ENCODE measurements around the gene LRRC31.

LRRC31 gene

DNA sequence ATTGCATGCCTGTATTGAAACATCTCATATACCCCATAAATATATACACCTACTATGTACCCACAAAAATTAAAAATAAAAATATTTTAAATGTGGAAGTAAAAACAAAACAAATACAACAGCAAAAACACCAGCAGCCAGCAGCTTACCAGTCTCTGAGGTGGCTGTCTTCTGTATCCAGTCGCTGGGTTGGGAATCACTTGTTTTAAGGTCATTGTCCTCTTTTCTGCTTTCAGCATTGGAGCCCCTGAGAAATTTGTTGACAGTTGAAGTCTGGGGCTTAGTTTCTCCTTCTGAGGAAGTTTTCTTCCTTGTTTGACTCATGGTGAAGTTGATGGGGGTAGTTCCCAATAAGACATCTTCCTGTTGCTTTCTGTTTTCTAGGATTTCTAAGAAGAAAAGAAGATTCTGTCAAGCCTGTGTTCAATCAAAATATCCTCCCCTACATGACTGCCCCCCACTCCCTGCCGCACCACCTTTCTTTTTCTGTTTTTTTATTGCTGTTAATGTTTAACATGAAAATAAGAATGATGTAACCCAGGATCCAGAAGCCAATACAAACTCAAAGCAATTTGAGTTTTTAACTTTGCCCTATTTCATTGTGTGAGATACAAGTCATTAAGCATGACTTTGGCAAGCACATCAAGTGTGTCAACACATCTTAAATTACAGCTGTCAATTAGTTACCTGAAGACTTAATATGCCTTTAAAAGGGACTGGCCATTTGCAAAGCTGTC lies at the start of gene LRRC31:
Gene LRRC31, minus strand, starts transcription at position 452 of the 737 bp plus-strand sequence. Its CDS starts 128 bp downstream, at position 324.
- DNase-seq (ENCODE audit: low spot score) = no peak

DNA sequence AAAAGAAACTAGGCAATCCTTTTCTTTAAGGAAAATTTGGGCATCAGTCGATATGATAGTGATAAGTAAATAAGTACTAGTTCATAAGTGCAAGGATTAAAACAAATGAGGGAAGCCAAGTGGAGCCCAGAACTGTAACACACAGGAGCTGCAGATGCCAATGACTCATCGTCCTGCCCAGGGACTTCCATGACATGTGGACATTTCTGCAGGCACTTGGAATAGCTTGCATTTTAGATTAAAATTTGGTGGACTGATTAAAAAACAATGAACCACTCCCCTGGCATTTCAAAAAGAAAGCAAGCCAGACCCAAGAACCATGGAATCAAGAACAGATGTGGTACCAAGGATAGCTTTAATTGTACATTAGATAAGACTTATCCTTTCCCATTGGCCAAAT lies 44.6 kb upstream of the LRRC31 start:
- no peak for DNase-seq (ENCODE audit: low spot score)

DNA sequence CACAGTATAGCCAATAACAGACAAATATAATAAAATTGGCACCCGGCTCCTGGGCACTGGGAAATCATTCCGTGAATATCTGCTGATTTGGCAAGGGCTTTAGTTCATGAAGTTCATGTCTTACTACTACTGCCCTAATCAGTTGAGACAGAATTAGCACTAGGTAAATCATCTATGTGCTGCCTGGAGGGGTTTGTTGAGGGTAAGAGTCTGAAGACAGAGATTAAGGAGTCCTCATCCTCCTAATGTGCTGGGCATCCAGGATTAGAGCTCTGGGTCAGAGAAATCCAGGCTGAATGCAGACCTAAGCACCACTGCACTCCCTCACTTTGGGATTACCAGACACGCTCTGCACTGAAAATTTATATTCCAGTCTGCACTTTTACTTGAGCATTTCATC lies 43.6 kb upstream of the LRRC31 start:
- DNase-seq (ENCODE audit: low spot score) = no peak

- DNase-seq (ENCODE audit: low spot score) = no peak
Observed at GRCh38 chr3:169911272-169911671, 41.5 kb upstream of the LRRC31 start, which contains the start of gene SAMD7. Gene SAMD7 (plus strand): TSS chr3:169911572. CDS start chr3:169919499, 7,927 bp downstream.

DNA sequence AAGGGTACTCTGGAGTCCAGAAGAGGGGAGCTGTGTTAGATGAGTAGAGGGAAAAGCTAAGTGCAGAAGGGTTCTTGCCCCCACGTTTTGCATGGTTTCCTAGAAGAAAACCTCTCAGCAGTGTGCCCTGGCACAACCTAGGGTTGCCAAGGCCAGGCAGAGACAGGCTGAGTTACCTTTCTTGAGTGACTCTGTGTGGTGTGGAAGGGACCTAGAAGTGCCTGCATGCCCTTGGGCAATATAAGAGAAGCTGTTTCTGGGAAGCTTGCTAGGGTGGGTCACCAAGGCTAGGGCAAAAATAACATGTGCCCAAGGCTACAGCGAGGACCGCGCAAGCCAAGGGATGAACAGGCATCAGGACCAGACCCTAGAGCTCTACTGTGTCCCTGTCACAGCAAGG lies 38.2 kb upstream of the LRRC31 start:
- no peak for DNase-seq (ENCODE audit: low spot score)

DNA sequence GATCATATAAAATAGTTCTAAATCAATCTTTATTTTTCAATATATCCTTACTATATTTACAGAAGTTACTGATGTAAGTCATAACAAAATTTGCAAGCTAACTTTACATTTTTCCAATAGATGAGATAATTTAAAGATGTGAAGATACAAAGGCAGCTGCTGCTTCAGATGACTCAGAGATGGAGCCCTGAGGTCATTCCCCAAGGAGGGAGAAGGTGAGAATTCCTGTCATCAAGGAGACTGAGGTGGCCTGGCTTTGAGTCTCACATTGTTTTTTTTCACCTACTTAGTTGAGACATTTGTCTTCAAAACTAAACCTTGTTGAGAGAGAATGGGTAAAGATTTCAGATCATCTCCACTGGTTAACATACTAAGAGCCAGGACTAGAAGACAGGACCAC lies 37.7 kb upstream of the LRRC31 start:
- DNase-seq (ENCODE audit: low spot score) = no peak

- DNase-seq (ENCODE audit: low spot score) = no peak
Observed at GRCh38 chr3:169905404-169905803, 35.7 kb upstream of the LRRC31 start.

DNA sequence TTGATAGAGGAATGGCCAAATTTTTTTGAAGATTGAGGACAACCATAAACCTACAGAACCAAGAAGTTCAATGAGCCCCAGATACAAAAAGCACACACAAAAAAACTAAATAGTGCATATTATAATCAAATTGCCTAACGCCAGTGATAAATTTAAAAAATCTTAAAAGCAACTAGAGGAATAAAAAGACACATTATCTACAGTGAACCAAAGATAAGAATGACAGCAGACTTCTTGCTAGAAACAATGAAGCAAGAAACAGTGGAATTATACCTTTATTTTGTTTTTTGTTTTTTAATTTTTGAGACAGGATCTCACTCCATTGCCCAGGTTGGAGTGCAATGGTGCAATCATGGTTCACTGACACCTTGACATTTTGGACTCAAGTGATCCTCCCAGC lies 31.7 kb upstream of the LRRC31 start:
- no peak for DNase-seq (ENCODE audit: low spot score)

DNA sequence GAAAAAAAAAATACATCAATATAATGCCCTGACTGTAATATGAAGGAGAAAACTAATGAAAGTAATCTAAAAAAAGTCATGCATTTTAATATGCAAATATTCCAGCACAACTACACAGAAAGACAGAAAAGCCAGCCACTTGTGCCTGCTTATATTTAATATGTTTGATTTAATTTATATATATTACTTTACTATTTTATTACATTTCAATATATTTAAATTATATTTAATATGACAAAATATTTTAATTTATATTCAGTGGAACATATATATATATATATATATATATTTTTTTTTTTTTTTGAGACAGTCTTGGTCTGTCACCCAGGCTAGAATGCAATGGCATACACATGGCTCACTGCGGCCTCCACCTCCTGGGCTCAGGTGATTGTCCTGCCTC lies 27.5 kb upstream of the LRRC31 start:
- no peak for DNase-seq (ENCODE audit: low spot score)

- DNase-seq (ENCODE audit: low spot score) = no peak
Observed at GRCh38 chr3:169895072-169895471, 25.3 kb upstream of the LRRC31 start.

DNA sequence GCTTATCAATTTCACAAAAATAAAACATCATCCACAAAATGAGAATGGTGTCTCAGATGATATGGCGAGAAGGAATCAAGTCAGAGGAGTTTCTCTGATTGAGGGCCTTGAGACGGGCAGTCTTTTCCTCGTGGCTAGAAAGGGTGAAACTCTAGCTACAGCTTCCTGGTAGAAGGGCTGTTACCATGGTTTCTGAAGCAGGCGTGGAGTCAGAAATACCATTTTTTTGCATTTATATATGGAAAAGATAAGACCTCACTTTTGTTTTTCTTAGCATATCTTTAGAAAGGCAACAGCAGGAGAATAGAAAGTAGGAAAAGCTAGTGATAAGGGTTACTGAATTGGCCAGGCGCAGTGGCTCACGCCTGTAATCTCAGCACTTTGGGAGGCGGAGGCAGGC lies 24.4 kb upstream of the LRRC31 start:
- no peak for DNase-seq (ENCODE audit: low spot score)

GRCh38 chr3:169891886-169892285 lies 22.2 kb upstream of the LRRC31 start:
- no peak for DNase-seq (ENCODE audit: low spot score)

DNA sequence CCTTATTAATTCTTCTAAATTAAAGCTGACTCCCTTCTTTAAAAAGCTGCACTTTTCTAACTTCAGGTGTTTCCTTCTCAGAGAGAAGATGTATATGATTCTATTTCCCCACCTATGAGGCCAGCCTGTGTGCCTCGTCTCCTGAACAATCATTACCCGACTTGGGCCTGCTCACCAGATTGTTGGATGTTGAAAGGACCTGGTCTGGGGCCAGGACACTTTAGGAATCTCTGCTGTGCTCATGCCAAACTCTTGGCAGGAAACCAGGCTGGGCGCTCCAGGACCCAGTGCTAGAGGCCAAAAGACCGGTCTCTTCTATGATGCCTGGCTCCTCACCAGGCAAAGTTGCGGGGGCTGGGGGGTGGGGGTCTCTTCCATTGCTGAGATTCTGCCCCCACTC lies 16.9 kb upstream of the LRRC31 start:
- no peak for DNase-seq (ENCODE audit: low spot score)

GRCh38 chr3:169880576-169881250 lies 11.0 kb upstream of the LRRC31 start:
- DNase-seq (ENCODE audit: low spot score) = peak; percentile 40

DNA sequence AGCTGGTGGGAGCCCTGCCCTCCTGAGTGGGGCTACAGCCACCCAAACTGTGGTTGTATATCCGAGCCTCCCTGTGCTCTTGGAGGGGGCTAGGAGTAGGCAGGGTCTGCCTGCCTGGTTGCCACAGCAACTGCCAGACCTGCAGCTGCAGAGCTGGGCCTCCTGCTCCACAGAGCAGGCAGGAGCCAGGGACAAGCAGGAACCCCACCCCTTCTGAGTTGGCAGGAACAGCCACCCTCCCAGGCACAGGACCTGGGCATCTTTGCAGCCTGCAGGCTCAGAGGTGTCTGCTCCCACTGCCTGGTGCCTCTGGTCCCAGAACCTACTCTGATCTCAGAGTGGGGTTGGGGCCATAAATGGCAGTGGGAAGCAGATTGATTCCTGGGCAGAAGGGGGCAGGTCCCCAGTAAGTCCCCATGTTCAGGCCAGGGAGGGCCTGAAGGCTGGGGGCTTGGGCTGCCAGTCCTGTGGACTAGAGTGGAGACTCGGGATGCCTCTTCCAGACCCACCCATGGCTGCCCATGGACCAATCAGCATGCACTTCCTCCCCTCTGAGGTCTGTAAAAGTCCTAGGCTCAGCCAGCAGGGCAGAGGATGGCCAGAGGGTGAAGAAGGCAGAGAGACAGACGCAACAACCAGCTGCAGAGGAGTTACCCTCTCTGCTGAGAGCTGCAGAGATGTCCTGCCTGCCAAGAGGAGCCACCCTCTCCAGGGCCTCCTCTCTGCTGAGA lies 10.3 kb upstream of the LRRC31 start:
- DNase-seq (ENCODE audit: low spot score) = no peak

- DNase-seq (ENCODE audit: low spot score) = no peak
Observed at GRCh38 chr3:169879013-169879557, 9.3 kb upstream of the LRRC31 start.

- DNase-seq (ENCODE audit: low spot score) = no peak
Observed at GRCh38 chr3:169871129-169871886, 1.6 kb upstream of the LRRC31 start.

DNA sequence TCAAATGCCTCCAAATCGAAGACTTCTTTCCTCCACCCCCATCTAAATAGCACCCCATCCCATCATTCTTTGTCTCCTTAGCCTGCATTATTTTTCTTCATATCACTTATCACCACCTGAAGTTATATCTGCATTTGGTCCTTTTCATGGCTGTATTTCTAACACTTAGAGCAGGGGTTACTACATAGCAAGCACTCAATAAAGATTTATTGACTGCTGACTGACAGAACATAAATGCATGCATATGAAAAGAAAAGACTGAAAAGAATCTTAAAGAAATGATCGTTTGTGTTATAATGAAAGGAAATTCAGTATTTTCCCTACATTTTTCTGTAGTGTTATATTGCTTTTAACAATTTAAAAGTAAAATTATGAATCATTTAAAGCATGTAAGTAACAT lies 1.4 kb downstream of the LRRC31 start:
- no peak for DNase-seq (ENCODE audit: low spot score)

DNA sequence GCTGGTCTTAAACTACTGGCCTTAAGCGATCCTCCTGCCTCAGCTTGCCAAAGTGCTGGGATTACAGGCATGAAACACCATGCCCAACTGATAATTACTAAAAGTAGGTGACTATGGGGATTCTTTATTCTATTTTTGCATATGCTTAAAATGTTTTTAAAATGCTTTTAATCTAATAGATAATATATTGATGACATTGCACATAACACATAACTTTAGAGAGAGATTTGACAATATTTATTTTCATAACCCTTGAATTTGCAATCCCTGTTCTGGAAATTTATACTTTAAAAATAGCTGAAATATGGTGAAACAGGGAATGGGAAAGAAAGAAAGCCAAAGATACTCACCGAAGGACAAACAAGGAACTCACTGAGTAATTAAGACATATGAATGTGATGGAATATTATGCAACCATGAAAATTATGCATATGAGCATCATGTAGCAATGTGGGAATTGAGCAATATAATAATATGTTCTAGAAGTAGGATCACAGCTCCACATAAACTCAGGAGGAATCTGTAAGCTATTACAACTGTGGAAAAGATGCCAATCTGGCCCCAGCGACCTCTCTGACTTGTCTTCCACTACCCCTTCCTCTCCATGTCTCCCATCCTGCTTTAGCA lies 2.0 kb downstream of the LRRC31 start:
- DNase-seq (ENCODE audit: low spot score) = no peak

DNA sequence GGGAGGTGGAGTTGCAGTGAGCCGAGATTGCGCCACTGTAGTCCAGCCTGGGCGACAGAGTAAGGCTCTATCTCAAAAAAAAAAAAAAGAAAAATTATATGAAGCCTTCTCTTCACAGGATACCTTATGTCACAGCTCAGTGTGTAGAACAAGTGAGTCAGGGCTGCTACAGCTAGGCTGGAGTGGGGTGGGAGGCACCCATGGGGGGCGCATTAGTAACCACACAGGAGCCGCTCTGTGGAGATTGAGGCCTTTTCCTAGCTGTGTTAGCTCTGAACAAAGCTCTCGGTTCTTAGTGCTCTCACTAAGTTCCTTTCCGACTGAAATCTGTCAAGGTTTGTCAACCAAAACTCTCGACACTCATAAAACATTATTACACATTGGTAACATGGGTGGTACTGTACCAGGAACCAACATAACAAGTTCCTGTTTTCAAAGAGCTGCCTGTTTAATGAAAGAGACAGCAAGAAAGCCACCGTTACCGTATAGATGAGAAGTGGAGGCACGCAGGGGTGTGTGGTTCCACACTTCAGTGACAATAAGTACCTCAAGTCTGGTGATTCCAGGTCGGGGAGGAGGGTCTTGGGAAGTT lies 4.5 kb downstream of the LRRC31 start:
- DNase-seq (ENCODE audit: low spot score) = peak; percentile 61

- no peak for DNase-seq (ENCODE audit: low spot score)
Observed at GRCh38 chr3:169864270-169864669, 5.5 kb downstream of the LRRC31 start.

Measured in germinal center (tissue), 1 donor.